BJ (cell line): Measurements from ENCODE around the gene KDM2A. TPM values are rescaled to one million over a fixed set of nuclear protein-coding genes. Genes with fewer than 3 reads are reported as not detected.

ENCODE experiments used
- CTCF ChIA-PET: fragments of 350-600 bp; formaldehyde crosslinking; extraction: SDS; loops from one replicate; lab custom pipeline; 2021; ENCODE audit warnings: antibody characterized with exemption, inconsistent platforms; lab: Yijun Ruan, JAX
- POLR2A ChIA-PET: fragments of 300-600 bp; sonication (Branson Sonifier 250); formaldehyde crosslinking; extraction: SDS; loops from one replicate; lab custom pipeline; 2021; ENCODE audit warnings: antibody characterized with exemption; lab: Charles Lee
- DNase-seq: peaks from one replicate; pipeline ENCODE4 v3.0.0-alpha.2; 2011; ENCODE audit warnings: low read depth
- H3K27me3 ChIP-seq: 2 replicates; pipeline ENCODE4 v1.6.0; 2011; ENCODE audit warnings: low read length; ENCODE audit not compliant: control insufficient read depth, insufficient read depth
- H3K36me3 ChIP-seq: 2 replicates; pipeline ENCODE4 v1.5.1; 2011; ENCODE audit warnings: low read length; ENCODE audit not compliant: control insufficient read depth, insufficient read depth
- H3K4me3 ChIP-seq: 2 replicates; pipeline ENCODE4 v1.5.1; 2011; ENCODE audit warnings: low read depth, mild to moderate bottlenecking, control low read depth, low read length
- CTCF ChIP-seq: IDR thresholded peaks from 2 replicates; pipeline ENCODE4 v1.5.1; 2011; ENCODE audit warnings: low read depth, mild to moderate bottlenecking, control low read depth, inconsistent platforms, low read length, moderate library complexity; ENCODE audit not compliant: insufficient read depth
- polyA plus RNA-seq: library from polyadenylated mRNA; depleted of rRNA; stranded (reverse); fragments of >200 nt; gene quantifications from 2 replicates; pipeline ENCODE4 v1.2.3, GENCODE V29; 2011

KDM2A gene
- polyA plus RNA-seq, 1 experiment: 63.5 TPM

- DNase-seq: no peak
Measured at GRCh38 chr11:67136156-67136555, 17.1 kb downstream of the KDM2A start.

GRCh38 chr11:67138922-67139321 lies 19.9 kb downstream of the KDM2A start:
- no peak overlapping the region for H3K4me3 ChIP-seq
- ChIA-PET POLR2A (no interaction called here), CTCF (no interaction called here)

More at GRCh38 chr11:67136156-67136555, 17.1 kb downstream of the KDM2A start:
- no peaks in the 10 kb centered on the region for H3K27me3 ChIP-seq
- ChIA-PET POLR2A (no interaction called here), CTCF (no interaction called here)
- peaks cover 17% of the 10 kb centered on the region for H3K36me3 ChIP-seq
- no peak for TF ChIP-seq CTCF
- no peak overlapping the region for H3K4me3 ChIP-seq

GRCh38 chr11:67146516-67147226 lies 27.6 kb downstream of the KDM2A start:
- Histone ChIP-seq H3K36me3 (peaks cover 9% of the 10 kb centered on the region), H3K27me3 (no peaks in the 10 kb centered on the region), H3K4me3 (no peak overlapping the region)
- no peak for DNase-seq
- no peak for TF ChIP-seq CTCF
- ChIA-PET CTCF (no interaction called here), POLR2A (no interaction called here)

More at GRCh38 chr11:67138922-67139321, 19.9 kb downstream of the KDM2A start:
- Histone ChIP-seq H3K27me3 (no peaks in the 10 kb centered on the region), H3K36me3 (peaks cover 19% of the 10 kb centered on the region)
- no peak for DNase-seq
- no peak for TF ChIP-seq CTCF

DNA sequence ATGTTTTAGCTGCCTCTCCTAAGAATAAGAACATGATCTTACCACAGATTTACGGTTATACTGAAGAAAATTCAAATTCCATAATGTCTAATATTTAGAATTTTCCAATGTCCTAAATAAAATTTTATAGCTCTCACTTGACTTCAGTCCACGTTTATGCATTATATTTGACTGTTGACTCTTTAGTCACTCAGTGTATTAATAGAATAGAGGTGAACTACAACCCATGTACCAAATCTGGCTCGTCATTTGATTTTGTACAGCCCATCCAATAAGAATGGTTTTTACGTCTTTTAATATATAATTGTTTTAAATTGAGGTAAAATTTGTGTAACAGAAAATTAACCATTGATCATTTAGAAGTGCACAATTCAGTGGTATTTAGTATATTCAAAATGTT lies 34.9 kb downstream of the KDM2A start:
- DNase-seq: no peak
- POLR2A ChIA-PET: interaction anchor here (0.6 kb wide), 1 partner anchor 11 kb away, joined by 3 read pairs; no protein-coding TSS in a partner anchor
- H3K4me3 ChIP-seq: no peak overlapping the region
- CTCF ChIA-PET: no interaction called here
- peaks cover 5% of the 10 kb centered on the region; the same call in 1 of the 2 replicates for H3K36me3 ChIP-seq
- no peaks in the 10 kb centered on the region for H3K27me3 ChIP-seq
- no peak for TF ChIP-seq CTCF

DNA sequence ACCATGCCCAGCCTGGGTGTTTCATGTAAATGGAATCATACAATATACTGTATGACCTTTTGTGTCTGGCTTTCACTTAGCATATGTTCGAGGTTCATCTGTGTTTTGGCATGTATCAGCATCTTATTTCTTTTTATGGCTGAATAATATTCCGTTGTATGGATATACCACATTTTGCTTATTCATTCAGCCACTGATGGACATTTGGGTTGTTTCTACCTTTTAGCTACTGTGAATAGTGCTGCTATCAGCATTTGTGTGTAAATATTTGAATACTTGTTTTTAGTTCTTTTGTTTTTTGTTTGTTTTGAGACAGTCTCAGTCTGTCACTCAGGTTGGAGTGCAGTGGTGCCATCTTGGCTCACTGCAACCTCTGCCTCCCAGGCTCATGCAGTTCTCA lies 35.7 kb downstream of the KDM2A start:
- POLR2A ChIA-PET: no interaction called here

More for the DNA sequence above, 35.7 kb downstream of the KDM2A start:
- DNase-seq: no peak
- H3K36me3 ChIP-seq: peaks cover 5% of the 10 kb centered on the region; the same call in 1 of the 2 replicates
- H3K27me3 ChIP-seq: no peaks in the 10 kb centered on the region
- no peak overlapping the region for H3K4me3 ChIP-seq
- CTCF ChIA-PET: no interaction called here
- no peak for TF ChIP-seq CTCF
